DMS53 treated with DMSO at 0.1 percent for 48 hours (cell line): ENCODE data around the gene SRSF7.
"Not testable (repeated sequence)": the region's sequence is repeated elsewhere in the genome, so short reads cannot be mapped to it uniquely, and the experiment has no call there.

Experiments used
- DNase-seq: peaks from one replicate; lab custom pipeline; 2025; ENCODE audit not compliant: unreplicated experiment; lab: John Stamatoyannopoulos, UW

SRSF7 gene

DNA sequence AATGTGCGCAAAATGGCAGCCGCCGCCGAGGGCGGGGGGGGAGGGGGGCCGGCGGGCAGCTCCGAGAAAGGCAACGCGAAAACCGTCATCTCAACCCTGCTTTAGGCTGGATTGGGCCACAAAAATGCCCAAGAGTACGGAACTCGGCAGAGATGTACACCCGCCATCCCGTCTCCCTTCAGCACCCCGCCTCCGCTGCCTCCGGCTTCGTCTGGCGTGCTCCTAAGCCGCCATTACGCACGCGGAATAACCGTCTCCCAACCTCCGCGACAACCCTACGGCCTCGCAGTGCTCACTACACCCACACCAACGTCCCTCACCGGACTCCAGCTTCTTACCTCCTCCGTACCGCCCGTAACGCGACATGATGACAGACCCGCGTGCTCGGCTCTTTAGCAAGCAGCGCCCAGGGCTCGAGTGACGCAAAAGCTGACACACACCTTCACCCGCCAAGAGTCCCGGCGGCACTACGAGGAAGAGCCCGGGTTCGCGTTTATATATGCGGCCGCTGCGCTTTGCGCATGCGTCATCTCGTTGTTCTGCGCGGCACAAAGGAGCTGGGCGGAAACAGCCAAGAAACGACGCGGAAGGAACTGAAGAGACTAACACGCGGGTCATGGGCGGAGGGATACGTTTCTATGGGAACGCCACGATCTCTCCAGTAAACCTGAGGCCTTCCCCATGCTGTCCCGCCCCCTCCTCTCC, at the start of gene SRSF7:
Gene SRSF7, minus strand, starts transcription at position 471 of the 705 bp plus-strand sequence. Its CDS starts 105 bp downstream, at position 366.
- peak; percentile 92 for DNase-seq

GRCh38 chr2:38797953-38798352, 46.8 kb upstream of the SRSF7 start:
- DNase-seq = no peak

GRCh38 chr2:38797250-38797676, 46.1 kb upstream of the SRSF7 start:
- DNase-seq = no peak

DNA sequence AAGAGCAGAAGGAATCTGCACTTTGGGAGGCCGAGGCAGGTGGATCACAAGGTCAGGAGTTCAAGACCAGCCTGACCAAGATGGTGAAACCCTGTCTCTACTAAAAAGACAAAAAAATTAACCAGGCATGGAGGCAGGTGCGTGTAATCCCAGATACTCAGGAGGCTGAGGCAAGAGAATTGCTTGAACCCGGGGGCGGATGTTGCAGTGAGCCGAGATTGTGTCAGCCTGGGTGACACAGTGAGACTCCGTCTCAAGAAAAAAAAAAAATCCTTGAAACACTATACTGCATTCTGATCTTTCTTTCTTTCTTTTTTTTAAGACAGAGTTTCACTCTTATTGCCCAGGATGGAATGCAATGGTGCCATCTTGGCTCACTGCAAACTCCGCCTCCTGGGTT, 43.9 kb upstream of the SRSF7 start:
- DNase-seq = not testable (repeated sequence)

DNA sequence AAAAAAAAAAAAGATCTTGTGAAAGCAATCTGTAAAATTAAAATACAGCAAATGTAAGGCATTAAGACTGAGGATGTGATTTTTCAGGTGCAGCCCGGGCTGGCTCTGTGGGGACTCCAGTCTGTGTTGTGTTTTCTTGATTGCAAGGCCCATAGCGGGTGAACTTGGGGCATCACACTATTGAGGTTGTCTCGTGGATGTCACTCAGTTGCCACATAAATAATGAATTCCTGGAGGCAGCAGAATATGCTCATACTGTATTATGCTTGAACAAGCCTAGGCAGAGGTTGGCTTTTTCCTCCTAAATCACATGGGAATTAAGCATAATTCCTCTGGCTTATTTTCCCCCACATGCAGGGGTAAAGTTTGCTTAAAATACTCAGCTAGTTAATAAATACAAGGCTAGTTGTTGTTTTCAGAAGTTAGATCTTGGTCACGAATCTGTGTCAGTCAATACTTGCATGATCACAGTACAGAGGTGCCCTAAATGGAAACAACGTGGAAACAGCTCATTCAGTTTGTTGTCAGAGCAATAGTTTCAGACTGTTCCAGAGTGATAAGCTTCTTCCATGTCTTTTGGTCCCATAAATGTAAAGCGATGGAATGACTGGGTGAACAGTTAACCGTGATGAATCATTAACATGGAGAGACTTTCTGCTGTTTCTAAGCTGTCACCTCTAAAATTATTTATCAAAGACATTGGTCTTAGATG, 43.2 kb upstream of the SRSF7 start:
- DNase-seq = no peak

DNA sequence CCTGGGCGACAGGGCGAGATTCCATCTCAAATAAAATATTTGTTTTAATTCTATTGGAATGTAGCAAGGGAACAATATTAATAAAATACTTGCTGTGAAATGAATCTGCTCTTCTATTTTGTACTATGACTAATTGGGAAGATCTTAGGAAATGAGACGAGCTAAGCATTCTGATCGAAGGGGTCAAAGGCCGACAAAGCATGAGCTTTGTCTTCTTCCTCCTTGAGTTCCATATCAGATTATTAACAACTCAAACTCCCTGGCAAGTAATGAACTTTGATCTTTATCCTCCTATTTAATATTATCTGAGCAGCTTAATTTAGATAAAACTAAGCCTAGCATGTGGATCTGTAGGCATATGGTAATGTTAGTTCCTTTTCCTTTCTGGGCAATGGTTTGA, 42.4 kb upstream of the SRSF7 start:
- no peak for DNase-seq

DNA sequence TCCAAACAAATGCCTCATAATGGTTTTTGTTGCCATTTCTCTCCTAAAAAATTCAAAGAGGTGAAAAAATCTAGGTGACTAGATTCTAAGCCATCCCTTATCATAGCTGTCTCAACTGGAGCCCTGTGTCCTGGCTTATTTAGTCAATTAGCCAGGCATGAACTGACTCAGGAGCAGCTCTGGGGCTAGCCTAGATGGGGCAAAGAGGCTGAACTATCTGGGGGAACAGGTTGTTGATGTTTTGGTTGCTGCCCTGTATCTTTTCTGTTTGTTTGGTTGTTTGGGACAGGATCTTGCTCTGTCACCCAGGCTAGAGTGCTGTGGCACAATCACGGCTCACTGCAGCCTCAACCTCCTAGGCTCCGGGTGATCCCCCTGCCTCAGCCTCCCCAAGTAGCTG, 41.6 kb upstream of the SRSF7 start:
- DNase-seq = no peak

DNA sequence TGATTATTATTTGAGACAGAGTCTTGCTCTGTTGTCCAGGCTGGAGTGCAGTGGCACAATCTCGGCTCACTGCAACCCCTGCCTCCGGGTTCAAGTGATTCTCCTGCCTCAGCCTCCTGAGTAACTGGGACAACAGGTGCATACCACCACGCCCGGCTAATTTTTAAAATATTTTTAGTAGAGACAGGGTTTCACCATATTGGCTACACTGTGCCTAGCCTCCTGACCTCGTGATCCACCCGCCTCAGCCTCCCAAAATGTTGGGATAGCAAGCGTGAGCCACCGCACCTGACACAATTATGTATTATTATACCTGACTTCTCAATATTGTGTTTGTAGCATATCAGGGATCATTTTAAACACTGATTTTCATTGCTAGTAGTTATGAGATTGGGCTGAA, 41.2 kb upstream of the SRSF7 start:
- not testable (repeated sequence) for DNase-seq

- no peak for DNase-seq
These were observed 40.6 kb upstream of the SRSF7 start for GRCh38 chr2:38791744-38792143.

GRCh38 chr2:38789691-38790090, 38.5 kb upstream of the SRSF7 start:
- no peak for DNase-seq

DNA sequence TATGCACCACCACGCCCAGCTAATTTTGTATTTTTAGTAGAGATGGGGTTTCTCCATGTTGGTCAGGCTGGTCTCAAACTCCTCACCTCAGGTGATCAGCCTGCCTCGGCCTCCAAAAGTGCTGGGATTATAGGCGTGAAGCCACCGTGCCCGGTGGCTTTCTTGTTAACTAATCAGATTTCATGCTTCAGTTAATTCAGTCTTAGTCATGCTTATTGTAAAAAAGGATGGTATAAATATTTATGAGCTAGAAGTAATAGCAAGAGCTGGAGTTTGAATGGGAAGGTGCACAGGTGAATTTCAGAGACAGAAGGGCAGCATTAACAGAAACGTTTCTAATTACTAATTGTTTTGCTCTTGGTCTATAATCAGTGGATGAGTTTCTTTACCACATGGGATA, 37.1 kb upstream of the SRSF7 start:
- DNase-seq = no peak

DNA sequence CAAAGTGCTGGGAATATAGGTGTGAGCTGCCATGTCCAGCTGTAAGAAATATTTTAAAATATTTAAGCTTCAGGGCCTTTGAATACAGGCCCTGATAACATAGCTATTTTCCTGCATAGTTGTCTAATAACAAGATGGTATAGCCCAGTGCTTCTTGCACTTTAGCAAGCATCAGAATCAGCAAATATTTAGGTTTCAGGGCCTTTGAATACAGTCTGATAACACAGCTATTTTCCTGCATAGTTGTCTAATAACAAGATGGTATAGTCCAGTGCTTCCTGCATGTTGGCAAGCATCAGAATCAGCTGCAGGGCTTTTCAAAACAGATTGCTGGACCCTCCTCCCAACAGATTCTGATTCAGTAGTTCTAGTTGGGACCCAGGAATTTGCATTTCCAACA, 32.4 kb upstream of the SRSF7 start:
- no peak for DNase-seq

DNA sequence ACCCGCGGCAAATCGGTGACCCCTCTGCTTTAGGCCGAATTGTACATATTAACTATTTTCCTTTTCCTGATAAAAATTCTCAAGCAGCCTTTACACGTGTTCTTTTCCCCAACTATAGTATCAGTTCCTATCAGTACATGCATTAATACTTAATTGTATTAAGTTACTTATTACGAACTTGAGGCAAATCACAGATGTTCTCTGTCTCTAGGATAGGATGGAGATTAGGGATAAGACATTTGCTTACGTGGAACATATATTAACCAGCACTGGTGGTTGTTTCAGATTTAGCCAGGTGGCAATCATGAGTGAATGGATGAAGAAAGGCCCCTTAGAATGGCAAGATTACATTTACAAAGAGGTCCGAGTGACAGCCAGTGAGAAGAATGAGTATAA, 27.5 kb upstream of the SRSF7 start:
- DNase-seq = no peak

- DNase-seq = no peak
These were observed 25.4 kb upstream of the SRSF7 start for GRCh38 chr2:38776531-38776930.

- DNase-seq = no peak
These were observed 24.7 kb upstream of the SRSF7 start for GRCh38 chr2:38775921-38776225.

DNA sequence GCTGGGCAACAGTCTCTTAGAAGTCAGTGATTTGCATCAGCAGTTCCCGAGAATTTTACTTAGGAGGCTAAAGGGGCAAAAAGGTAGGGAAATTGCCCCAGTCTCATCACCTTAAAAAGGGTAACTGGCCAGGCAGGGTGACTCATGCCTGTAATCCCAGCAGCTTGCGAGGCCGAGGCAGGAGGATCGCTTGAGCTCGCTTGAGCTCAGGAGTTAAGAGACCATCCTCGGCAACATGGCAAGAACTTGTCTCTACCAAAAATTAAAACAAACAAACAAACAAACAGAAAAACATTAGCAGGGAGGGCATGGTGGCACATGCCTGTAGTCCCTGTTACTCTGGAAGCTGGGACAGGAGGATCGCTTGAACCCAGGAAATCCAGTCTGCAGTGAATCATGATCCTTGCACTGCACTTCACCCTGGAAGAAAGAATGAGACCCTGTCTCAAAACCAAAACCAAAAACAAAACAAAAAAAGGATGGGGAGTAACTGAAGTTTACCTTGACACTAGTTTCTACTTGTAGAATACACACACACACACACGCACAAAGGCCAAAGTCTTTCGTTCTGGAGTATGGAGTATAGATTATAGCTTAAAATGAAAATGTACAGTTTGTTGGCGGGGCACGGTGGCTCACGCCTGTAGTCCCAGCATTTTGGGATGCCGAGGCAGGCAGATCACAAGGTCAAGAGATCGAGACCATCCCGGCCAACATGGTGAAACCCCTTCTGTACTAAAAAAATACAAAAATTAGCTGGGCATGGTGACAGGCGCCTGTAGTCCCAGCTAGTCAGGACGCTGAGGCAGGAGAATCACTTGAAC, 24.1 kb upstream of the SRSF7 start:
- no peak for DNase-seq

DNA sequence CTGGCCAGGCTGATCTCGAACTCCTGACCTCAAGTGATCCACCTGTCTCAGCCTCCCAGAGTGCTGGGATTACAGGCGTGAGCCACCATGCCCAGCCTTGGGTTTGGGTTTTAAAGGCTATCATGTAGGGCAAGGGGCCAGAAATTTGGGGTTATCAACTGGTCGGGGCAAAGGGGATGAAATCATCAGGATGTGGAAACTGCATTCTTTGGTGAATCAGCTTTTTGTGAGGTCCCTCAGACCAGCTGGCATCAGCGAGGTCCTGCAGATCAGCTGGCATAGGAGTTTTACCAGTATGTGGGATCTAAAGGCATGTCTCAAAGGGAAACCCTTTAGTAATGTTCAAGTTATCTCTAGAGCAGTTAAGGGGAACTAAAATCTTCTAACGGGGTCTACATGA, 20.5 kb upstream of the SRSF7 start:
- DNase-seq = no peak

DNA sequence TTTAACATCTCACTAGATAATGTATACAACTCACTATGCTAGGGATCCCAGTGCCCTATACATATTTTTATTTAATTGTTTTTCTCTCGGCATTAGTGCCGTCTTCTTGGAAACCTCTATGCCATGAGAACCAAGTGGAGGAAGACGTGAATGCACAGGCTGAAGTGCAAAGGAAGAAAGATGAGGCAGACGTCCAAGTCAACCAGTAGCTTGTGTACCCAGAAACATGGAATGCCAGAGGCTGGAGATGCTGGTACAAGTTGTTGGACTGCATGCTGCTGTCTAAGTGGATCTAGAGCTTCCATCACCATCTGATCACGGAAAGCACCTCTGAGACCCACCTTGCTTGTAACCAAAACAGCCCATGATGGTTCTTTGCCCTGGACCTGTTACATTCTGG, 14.4 kb upstream of the SRSF7 start:
- DNase-seq = no peak

DNA sequence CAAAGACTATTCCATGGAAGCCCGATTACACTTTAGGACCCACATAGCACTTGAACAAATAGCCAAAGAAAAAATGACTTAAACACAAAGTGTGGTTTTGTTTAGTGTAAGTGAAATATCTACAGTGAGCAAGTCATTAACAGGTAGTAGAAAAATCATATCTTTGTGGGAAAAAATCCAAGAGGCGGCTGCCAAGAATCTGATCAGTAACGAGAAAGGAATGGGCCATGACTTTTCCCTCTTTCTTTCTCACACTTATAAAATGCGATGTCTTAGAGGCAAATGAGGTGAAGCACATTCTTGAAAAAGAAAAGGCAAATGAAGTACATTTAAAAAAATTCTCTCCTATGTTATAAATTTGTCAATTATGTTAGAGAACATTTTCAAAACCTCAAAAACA, 14.0 kb upstream of the SRSF7 start:
- no peak for DNase-seq

DNA sequence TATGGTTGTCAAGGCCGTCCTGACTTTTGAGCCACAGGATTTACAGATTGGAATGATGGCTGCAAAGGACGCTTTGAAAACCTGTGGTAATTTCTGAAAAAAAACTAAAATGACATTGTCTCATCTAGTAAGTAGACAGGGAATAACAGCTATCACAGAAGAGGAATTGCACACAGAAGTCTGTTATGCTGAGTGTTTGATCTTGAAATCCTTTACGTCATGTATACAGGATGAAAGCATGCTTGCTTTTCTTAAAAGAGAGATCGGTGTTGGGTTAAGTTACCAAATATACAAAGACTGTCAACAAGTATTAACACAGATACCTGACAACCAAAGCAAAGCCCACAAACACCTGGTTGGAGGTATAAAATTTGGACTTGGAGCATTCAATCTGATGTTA, 12.6 kb upstream of the SRSF7 start:
- peak; percentile 14 for DNase-seq

DNA sequence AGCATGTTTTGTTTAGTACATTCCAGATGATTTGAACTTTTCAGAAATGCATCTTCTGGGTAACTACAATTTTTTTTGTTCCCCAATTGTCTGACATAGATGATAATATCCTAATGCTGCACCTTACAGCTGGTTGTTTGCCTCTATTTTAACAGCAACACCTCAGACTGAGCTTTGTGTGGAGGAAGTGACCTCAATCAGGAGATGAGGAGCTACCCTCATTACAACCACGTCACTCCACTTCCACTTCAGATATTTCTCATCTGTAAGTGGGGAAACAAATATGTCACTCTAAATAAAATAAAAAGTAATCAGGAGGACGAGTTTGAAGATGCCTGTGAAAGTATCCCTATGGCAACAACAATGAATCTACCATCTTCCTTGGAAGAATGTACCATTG, 12.1 kb upstream of the SRSF7 start:
- no peak for DNase-seq

DNA sequence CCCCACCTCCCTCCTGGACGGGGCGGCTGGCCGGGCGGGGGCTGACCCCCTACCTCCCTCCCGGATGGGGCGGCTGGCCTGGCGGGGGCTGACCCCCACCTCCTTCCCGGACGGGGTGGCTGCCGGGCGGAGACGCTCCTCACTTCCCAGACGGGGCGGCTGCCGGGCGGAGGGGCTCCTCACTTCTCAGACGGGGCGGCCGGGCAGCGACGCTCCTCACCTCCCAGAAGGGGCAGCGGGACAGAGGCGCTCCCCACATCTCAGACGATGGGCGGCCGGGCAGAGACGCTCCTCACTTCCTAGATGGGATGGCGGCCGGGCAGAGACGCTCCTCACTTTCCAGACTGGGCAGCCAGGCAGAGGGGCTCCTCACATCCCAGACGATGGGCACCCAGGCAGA, 4.7 kb upstream of the SRSF7 start:
- DNase-seq = not testable (repeated sequence)
